VCaP (cell line): Measurements from ENCODE around the gene CCDC88C.
"Not testable (repeated sequence)": the region's sequence is repeated elsewhere in the genome, so short reads cannot be mapped to it uniquely, and the experiment has no call there.

Source experiments
- H3K27ac ChIP-seq: fragments of 450-650 bp; 2 replicates; pipeline ENCODE4 v1.5.1; 2017
- CTCF ChIP-seq: fragments of 450-650 bp; conservative IDR thresholded peaks from 2 replicates; pipeline ENCODE4 v1.5.1; 2017; ENCODE audit warnings: mild to moderate bottlenecking, moderate library complexity

The CCDC88C gene

GRCh38 chr14:91249841-91250616 lies 167.6 kb downstream of the CCDC88C start:
- no peak for TF ChIP-seq CTCF
- H3K27ac ChIP-seq: peak overlapping the region; percentile 82

- no peak overlapping the region for H3K27ac ChIP-seq
- TF ChIP-seq CTCF: no peak
These were observed 171.4 kb downstream of the CCDC88C start for GRCh38 chr14:91246051-91246852.

GRCh38 chr14:91245616-91246015 lies 172.0 kb downstream of the CCDC88C start:
- not testable (repeated sequence) for H3K27ac ChIP-seq

GRCh38 chr14:91245029-91245428 lies 172.6 kb downstream of the CCDC88C start:
- H3K27ac ChIP-seq: no peak overlapping the region
- no peak for TF ChIP-seq CTCF

GRCh38 chr14:91244501-91244901 lies 173.1 kb downstream of the CCDC88C start, which contains the start of gene GPR68:
GPR68 (minus strand) TSS chr14:91244704; CDS start chr14:91235050, 9,654 bp downstream.
- no peak within 1 kb of the TSS for H3K27ac ChIP-seq
- no peak for TF ChIP-seq CTCF

- TF ChIP-seq CTCF: no peak
- no peak overlapping the region for H3K27ac ChIP-seq
These were observed 174.5 kb downstream of the CCDC88C start for GRCh38 chr14:91243074-91243471.

- TF ChIP-seq CTCF: no peak
- no peak overlapping the region for H3K27ac ChIP-seq
These were observed 175.0 kb downstream of the CCDC88C start for GRCh38 chr14:91242635-91243034.
